CD4-positive, alpha-beta T cell treated with Interleukin-10 for 1 hour (primary cell): Measurements from ENCODE around the gene STEAP1.
"Not testable (repeated sequence)": the region's sequence is repeated elsewhere in the genome, so short reads cannot be mapped to it uniquely, and the experiment has no call there.

Experiments used
- DNase-seq: peaks from one replicate; pipeline ENCODE4 v3.0.0-alpha.2; 2020

The STEAP1 gene

DNA sequence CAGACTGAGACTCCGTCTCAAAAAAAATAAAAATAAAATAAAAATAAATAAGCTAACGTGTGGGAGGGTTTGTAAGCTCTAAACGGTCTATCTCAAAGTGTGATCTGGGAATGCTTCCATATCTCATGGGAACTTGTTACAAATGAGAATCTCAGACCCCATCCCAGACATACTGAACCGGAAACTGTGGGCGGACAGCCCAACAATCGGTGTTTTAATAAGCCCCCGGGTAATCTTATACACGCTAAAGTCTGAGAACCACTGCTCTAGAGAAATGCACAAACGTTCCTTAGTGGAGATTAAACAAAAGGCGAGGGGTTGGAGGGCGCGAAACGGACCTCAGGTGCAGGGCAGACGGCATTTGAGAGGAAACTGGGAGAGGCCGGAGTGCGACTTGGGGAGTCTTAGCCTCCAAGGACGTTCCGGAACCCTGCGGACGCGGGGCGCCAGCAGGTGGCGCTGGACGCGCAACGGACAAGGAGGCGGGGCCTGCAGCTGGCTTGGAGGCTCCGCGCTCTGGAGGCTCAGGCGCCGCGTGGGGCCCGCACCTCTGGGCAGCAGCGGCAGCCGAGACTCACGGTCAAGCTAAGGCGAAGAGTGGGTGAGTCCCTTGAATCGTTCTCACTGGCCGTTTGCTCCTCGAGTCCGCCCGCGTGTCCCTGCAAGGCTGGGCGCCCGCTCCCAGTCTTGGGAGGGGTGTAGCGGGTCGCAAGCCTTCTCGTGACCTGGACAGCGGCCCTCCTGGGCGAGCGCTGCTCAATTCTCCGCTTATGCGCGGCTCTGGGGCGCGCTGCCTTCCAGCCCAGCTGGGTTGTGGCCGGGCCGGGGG lies at the start of gene STEAP1:
TSS of gene STEAP1 (plus strand) at position 527 of the 829 bp plus-strand sequence. CDS start 5,320 bp downstream, outside the sequence.
- peak; percentile 83 for DNase-seq

GRCh38 chr7:90114972-90115371 lies 39.3 kb upstream of the STEAP1 start:
- DNase-seq: not testable (repeated sequence)

GRCh38 chr7:90118551-90119177 lies 35.6 kb upstream of the STEAP1 start:
- not testable (repeated sequence) for DNase-seq

GRCh38 chr7:90119178-90119971 lies 34.9 kb upstream of the STEAP1 start:
- DNase-seq: peak; percentile 5

- not testable (repeated sequence) for DNase-seq
Observed at GRCh38 chr7:90120205-90120604, 34.1 kb upstream of the STEAP1 start.

DNA sequence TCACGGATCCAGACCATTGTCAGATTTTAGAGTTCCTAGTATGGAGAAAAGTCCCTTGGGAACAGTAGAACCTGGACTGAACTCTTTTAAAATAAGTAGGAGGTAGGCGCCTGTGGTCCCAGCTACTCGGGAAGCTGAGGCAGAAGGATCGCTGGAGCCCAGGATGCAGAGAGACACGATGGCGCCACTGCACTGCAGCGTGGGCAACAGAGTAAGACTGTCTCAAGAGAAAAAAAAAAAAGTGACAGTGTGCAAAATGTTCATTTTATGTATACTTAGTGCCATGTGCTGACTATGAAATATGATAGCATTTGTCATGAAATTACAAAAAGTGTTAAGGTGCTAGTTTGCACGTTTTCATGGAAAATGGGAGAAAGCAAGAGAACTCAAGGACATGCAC lies 22.5 kb upstream of the STEAP1 start:
- DNase-seq: not testable (repeated sequence)

DNA sequence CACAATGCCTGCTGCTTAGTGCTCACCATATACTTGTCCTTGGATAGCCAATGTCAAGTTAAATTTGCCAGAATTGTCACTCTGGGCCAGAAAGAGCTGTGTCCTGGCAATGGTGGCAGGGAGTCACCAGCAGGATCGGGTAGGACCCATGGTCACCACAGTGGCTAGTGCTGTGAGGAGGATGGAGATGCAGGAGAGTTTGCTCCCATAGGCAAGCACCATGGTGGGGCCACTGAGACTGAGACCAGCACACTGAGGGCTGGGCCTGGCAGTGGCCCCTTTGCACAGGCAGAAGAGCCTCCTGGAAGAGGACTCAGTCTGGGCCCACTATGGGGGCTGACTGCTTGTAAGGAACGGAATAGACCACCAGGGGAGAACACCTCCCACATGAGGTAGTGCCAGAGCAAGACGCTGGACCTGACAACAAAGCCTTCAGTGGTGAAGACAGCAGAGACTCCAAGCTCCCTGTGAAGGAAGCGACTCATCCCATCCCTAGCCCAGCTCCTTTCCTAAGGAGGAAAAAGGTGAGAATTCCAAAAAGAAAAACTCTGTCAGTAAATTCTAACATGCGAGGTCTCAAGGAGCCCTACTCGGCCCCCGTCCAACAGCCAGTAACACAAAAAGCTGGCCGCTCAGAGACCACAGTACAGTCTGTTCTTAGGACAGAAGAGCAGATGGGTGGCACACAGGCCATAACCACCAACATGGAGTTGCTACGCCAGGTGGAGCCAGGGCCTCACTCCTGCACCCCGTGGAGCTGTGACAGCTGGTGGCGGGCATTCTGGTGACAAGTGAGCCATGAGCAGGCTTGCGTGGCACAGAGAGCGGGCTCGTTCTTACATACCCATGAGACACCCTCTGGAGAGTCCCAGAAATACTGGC lies 6.9 kb upstream of the STEAP1 start:
- DNase-seq: not testable (repeated sequence)

DNA sequence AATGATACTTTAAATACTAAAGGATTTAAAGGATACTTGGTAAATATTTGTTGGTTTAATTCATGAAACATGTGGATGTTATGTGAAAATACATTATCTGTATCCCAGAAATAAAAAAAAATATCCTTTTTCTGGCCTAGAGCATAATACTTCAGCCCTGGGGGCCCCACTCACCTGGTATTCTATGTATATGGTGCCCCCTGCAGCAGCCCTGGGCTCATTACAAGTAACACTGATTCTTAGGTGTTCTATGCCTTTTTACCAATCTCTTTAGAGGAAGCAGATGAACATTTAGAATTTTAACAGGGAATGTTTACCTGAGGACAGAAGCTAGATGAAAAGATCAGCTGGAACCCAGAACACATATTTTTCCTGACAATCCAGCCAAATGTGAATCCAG lies 4.8 kb upstream of the STEAP1 start:
- not testable (repeated sequence) for DNase-seq

DNA sequence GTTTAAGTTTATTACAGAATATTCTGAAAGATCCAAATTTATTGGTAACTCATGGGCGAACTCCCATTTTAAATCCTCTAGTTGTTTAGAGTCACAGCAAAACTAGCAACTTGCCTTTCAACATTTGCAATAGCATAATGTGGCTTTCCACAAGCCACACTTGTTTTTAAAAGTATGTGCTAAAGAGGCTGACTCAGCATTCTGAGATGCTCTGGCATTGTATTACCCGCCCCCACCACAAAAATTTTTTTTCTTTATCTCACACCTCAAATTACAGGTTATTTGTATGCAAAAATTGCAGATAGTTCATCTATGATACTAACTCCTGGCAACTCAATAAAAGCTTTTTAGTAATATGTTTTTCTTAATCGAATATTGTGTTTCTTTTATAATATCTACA lies 2.4 kb upstream of the STEAP1 start:
- not testable (repeated sequence) for DNase-seq

DNA sequence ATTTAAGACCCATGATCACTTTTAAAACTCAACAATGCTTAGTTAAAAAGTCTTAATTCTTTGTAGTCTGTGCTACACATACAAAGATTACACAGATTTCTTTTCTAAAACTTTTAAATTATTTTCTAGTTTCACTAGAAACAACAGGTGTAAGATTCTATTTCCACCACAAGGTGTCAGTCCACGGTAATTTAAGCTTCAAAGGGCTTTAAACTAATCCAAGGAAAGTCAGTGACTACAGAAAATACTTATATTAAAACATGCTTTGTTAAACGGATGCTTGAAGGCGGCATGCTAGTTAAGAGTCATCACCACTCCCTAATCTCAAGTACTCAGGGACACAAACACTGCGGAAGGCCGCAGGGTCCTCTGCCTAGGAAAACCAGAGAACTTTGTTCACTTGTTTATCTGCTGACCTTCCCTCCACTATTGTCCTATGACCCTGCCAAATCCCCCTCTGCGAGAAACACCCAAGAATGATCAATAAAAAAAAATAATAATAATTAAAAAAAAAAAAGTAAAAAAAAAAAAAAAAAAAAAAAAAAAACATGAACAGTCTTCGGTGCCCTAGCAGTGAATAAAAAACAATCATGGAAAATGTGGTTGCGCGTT lies 1.5 kb upstream of the STEAP1 start:
- peak; percentile 49 for DNase-seq

DNA sequence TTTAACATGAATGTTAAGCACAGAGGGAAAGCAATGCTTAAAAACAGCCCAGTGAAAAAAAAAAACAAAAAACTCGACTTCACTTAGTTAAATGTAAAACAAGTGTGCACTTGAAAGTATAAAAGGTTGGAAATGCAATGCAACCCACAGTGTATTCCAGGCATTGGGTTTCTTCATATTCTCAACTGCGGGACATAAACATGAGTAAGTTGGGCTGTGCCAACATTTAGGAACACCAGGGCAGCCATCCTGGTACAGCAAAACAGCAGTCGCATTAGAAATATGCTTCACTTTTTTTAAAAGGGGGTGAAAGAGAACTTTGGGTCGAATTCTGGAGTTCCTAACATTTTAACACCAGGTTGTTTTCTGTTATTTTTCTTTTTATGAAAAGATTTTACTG lies 937 bp downstream of the STEAP1 start:
- DNase-seq: no peak

DNA sequence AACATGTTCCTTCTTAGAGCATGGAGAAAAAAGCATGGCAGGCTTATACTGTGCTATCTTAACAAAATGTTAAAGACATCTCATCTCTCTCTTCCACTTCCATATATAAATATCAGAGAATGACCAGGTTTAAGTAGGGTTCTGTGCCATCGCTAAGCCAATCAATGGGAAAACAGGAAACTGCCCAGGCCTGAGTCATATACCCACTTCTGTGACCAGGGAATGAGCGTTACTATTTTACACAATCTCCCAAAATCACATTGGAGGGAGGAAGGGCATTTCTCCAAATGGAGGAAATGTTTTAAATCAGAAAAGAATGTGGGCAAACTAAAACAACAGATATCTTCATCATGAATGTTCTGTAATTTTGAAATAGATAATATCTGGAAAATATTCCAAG lies 3.1 kb downstream of the STEAP1 start:
- not testable (repeated sequence) for DNase-seq

GRCh38 chr7:90157761-90158350 lies 3.6 kb downstream of the STEAP1 start:
- DNase-seq: not testable (repeated sequence)

DNA sequence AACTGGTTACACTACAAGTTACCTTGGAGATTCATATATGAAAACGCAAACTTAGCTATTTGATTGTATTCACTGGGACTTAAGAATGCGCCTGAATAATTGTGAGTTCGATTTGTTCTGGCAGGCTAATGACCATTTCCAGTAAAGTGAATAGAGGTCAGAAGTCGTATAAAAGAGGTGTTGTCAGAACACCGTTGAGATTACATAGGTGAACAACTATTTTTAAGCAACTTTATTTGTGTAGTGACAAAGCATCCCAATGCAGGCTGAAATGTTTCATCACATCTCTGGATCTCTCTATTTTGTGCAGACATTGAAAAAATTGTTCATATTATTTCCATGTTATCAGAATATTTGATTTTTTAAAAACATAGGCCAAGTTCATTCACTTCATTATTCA lies 9.3 kb downstream of the STEAP1 start:
- no peak for DNase-seq

- no peak for DNase-seq
Observed at GRCh38 chr7:90165724-90166123, 11.5 kb downstream of the STEAP1 start.

DNA sequence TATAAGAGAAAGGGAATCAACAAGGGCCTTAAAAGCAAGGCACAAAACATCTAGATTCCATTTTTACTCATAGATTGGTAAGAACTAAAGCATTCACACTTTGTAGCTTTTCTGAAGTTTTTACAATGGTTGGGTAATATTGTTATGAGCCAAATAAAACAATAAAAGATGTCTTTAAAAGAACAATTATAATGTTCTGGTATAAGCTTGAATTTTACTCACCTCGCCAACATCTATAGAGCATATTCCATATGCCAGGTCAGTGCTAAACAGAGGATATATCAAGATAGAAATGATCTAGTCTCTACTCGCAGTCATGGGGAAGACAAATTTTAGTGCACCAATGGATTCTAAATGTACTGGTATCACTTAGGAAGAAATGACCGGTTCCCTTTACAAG lies 11.9 kb downstream of the STEAP1 start:
- DNase-seq: no peak

DNA sequence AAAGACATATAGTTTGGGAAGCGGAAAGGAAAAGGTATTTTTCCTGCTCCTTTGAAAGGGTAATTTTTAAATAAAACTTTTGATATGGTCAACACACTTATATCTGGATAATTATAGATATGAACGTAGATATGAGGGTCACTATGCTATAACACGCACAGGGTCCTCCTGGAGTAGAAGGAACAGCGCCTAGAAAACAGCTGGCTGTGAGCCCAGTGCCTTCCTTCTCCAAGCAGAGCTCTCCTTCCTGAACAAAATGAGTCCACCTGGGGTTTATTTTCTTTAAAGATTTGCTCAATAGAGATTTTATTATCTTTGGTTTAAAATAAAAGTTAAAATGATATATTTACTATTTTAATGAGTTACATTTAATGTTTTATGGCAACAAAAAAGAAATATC lies 13.1 kb downstream of the STEAP1 start:
- DNase-seq: no peak

DNA sequence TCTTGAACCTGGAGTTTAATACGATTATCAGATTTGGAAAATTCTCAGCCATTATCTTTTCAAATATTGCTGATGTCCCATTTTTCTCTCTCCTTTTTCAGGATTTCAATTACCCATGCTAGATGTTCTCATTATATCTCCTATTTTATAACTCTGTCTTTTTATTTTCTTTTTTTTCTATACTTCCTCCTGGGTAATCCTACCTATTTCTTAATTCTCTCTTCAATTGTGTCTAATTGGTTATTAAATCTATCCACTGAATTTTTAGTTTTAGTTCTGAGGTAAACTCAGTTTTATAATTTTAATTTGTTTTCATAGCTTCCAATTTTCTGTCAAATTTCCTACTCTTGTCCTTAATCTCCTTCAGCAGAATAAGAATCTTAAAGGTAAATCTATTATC lies 15.6 kb downstream of the STEAP1 start:
- no peak for DNase-seq

- no peak for DNase-seq
Observed at GRCh38 chr7:90172121-90172520, 17.9 kb downstream of the STEAP1 start.

DNA sequence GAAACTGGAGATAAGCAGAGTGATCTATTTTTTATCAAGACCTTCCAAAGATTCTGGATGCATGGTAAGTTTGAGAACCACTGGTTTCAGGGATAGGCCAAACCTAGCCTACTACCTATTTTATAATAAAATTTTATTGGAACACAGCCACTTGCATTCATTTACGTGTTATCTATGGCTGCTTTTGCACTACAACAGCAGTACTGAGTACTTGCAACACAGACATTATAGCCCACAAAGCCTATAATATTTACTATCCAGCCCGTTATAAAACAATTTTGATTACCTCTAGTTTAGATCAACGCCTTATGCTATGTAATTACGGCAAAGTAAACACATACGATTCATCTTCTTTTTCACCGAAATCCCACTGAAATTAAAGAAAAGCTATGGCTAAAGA lies 18.4 kb downstream of the STEAP1 start:
- no peak for DNase-seq

DNA sequence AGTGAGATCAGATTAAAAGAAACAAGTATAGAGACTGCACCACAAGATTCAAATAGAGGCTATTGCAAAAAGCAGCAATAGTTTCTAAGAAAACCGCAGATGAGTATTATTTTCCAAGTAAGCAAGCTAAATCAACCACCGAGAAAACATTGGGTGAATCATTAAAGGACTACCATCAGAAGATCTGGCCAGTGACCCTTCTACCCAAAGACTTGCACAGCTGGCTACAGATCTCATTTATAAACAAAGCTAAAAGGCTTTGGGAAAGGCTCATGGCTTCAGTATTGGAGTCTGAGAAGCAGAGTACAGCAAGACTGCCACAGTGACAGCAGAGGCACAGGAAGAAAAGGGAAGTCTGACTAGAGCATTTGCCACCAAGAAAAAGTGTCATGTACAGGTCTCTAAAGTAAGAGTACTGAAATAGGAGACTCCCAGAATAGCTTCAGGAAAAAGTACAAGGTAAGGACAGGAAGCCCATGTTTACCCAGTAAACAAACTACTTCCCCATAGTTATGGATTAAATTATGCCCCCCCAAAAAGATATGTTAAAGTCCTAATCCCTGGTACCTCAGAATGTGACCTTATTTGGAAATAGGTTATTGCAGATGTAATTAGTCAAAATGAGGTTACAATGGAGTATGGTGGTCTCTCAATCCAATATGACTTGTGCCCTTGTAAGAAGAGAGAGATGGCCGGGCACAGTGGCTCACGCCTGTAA lies 19.0 kb downstream of the STEAP1 start:
- no peak for DNase-seq
